H1 (cell line): Measurements from ENCODE around the gene ZNF232. TPM values are rescaled to one million over a fixed set of nuclear protein-coding genes. Genes with fewer than 3 reads are reported as not detected.
A peak's percentile ranks its signal among the peaks of the same experiment; 100 is the strongest.

ENCODE experiments used
- CTCF ChIA-PET: fragments of 300-600 bp; sonication (Branson Sonifier 250); formaldehyde crosslinking; loops from one replicate; lab custom pipeline; 2021; ENCODE audit not compliant: partially characterized antibody; lab: Charles Lee
- POLR2A ChIA-PET: fragments of 300-600 bp; sonication (Branson Sonifier 250); formaldehyde crosslinking; loops from one replicate; lab custom pipeline; 2021; ENCODE audit warnings: inconsistent platforms; ENCODE audit not compliant: partially characterized antibody; lab: Charles Lee
- DNase-seq, 2 experiments: peaks; one replicate each; pipeline versions ENCODE4 v3.0.0 to v3.0.0-alpha.2; 2010 to 2022; ENCODE audit warnings: low spot score in 2 of 2, low read depth in 1 of 2, mixed read lengths in 1 of 2
- FAIRE-seq: peaks from 2 replicates; lab custom pipeline; 2011; peaks lifted over from hg19 to GRCh38; lab: Jason Lieb, UNC
- H2AFZ ChIP-seq: 2 replicates; pipeline ENCODE4 v1.8.1; 2012; ENCODE audit warnings: low read length, inconsistent platforms
- H2AK5ac ChIP-seq: 2 replicates; pipeline ENCODE4 v1.6.1; 2013; ENCODE audit warnings: low read depth, low read length
- H2BK120ac ChIP-seq: replicated peaks from 2 replicates; pipeline ENCODE3; 2013; ENCODE audit warnings: low read depth, low read length, inconsistent platforms
- H2BK12ac ChIP-seq: 2 replicates; pipeline ENCODE4 v1.6.1; 2013; ENCODE audit warnings: low read depth, low read length
- H2BK15ac ChIP-seq: 2 replicates; pipeline ENCODE4 v1.6.1; 2013; ENCODE audit warnings: low read length
- H2BK20ac ChIP-seq: 2 replicates; pipeline ENCODE4 v1.6.1; 2013; ENCODE audit warnings: low read length
- H2BK5ac ChIP-seq: 2 replicates; pipeline ENCODE4 v1.6.1; 2013; ENCODE audit warnings: low read depth, low read length
- H3K14ac ChIP-seq: 2 replicates; pipeline ENCODE4 v1.6.1; 2013; ENCODE audit warnings: inconsistent platforms; ENCODE audit not compliant: insufficient read length
- H3K18ac ChIP-seq: 2 replicates; pipeline ENCODE4 v1.6.1; 2013; ENCODE audit warnings: low read length; ENCODE audit errors: extremely low read depth
- H3K23ac ChIP-seq: 2 replicates; pipeline ENCODE4 v1.6.1; 2013; ENCODE audit warnings: inconsistent platforms; ENCODE audit not compliant: insufficient read length
- H3K23me2 ChIP-seq: 2 replicates; pipeline ENCODE4 v1.6.1; 2013; ENCODE audit warnings: low read depth, low read length
- H3K27ac ChIP-seq: 2 replicates; pipeline ENCODE4 v1.6.1; 2011; ENCODE audit warnings: low read depth, low read length, inconsistent platforms
- H3K27me3 ChIP-seq, 4 experiments: replicated peaks in 1 of 4; 1 replicate in 1 of 4; 2 replicates in 3 of 4; pipeline versions ENCODE4 v1.6.1 to v1.8.1; 2011 to 2013; ENCODE audit warnings: low read length in 3 of 4, mild to moderate bottlenecking in 3 of 4, inconsistent platforms in 2 of 4, mixed read lengths in 2 of 4, moderate library complexity in 1 of 4; ENCODE audit not compliant: control insufficient read depth in 3 of 4, insufficient read depth in 3 of 4; ENCODE audit errors: extremely low read depth in 1 of 4
- H3K36me3 ChIP-seq, 4 experiments: 2 replicates each; pipeline versions ENCODE4 v1.6.1 to v1.8.1; 2011 to 2013; ENCODE audit warnings: mild to moderate bottlenecking in 4 of 4, low read length in 3 of 4, moderate library complexity in 2 of 4, control low read depth in 1 of 4, inconsistent platforms in 1 of 4; ENCODE audit not compliant: insufficient read depth in 4 of 4, control insufficient read depth in 2 of 4
- H3K4ac ChIP-seq: replicated peaks from 2 replicates; pipeline ENCODE3; 2013; ENCODE audit warnings: low read length, low read depth, mixed read lengths, inconsistent platforms; ENCODE audit not compliant: insufficient read length
- H3K4me1 ChIP-seq, 4 experiments: replicated peaks in 1 of 4; 1 replicate in 1 of 4; 2 replicates in 3 of 4; pipeline versions ENCODE4 v1.6.1 to v1.8.1; 2011 to 2013; ENCODE audit warnings: low read length in 3 of 4, inconsistent platforms in 2 of 4, mixed read lengths in 1 of 4; ENCODE audit not compliant: insufficient read depth in 4 of 4, control insufficient read depth in 3 of 4
- H3K4me2 ChIP-seq, 2 experiments: 2 replicates each; pipeline versions ENCODE4 v1.6.1 to v1.8.1; 2011 to 2013; ENCODE audit warnings: low read depth in 2 of 2, low read length in 2 of 2, control low read depth in 1 of 2, inconsistent platforms in 1 of 2, mild to moderate bottlenecking in 1 of 2; ENCODE audit not compliant: insufficient read depth in 1 of 2
- H3K4me3 ChIP-seq, 4 experiments: fragments of 200-600, 300-600 bp in 1 of 4; sonication (generic), shearing (Covaris generic), sonication (Bioruptor Twin) in 1 of 4; 2 replicates each; pipeline versions ENCODE4 v1.5.1 to v1.8.1; 2011 to 2016; ENCODE audit warnings: low read length in 4 of 4, low read depth in 3 of 4, control low read depth in 2 of 4, inconsistent platforms in 2 of 4, mild to moderate bottlenecking in 2 of 4, mixed read lengths in 1 of 4, moderate library complexity in 1 of 4; ENCODE audit not compliant: insufficient read depth in 2 of 4; ENCODE audit errors: extremely low read depth in 1 of 4
- H3K56ac ChIP-seq: replicated peaks from 2 replicates; pipeline ENCODE3; 2013; ENCODE audit warnings: low read depth, mild to moderate bottlenecking, mixed read lengths, low read length, inconsistent platforms; ENCODE audit not compliant: insufficient read length
- H3K79me1 ChIP-seq: 2 replicates; pipeline ENCODE4 v1.6.1; 2013; ENCODE audit warnings: low read depth, low read length, control low read depth
- H3K79me2 ChIP-seq, 2 experiments: 2 replicates each; pipeline versions ENCODE4 v1.6.1 to v1.8.1; 2012 to 2013; ENCODE audit warnings: low read length in 2 of 2, mild to moderate bottlenecking in 2 of 2, inconsistent platforms in 1 of 2; ENCODE audit not compliant: insufficient read depth in 2 of 2, control insufficient read depth in 1 of 2
- H3K9ac ChIP-seq, 4 experiments: replicated peaks in 1 of 4; 1 replicate in 1 of 4; 2 replicates in 3 of 4; pipeline versions ENCODE4 v1.6.1 to v1.8.1; 2011 to 2013; ENCODE audit warnings: low read depth in 3 of 4, low read length in 3 of 4, control low read depth in 2 of 4, mild to moderate bottlenecking in 2 of 4, moderate library complexity in 2 of 4, inconsistent platforms in 1 of 4; ENCODE audit errors: extremely low read depth in 1 of 4
- H3K9me3 ChIP-seq, 2 experiments: 2 replicates each; pipeline versions ENCODE4 v1.6.1 to v1.8.1; 2012 to 2013; ENCODE audit warnings: mild to moderate bottlenecking in 2 of 2, moderate library complexity in 2 of 2, control low read depth in 1 of 2, inconsistent platforms in 1 of 2, low read depth in 1 of 2, low read length in 1 of 2, mixed read lengths in 1 of 2; ENCODE audit not compliant: insufficient read depth in 2 of 2
- H4K20me1 ChIP-seq, 2 experiments: replicated peaks in 1 of 2; 2 replicates each; pipeline versions ENCODE3 to v1.8.1; 2011 to 2013; ENCODE audit warnings: inconsistent platforms in 2 of 2, low read length in 2 of 2, mild to moderate bottlenecking in 1 of 2; ENCODE audit not compliant: insufficient read depth in 2 of 2, control insufficient read depth in 1 of 2
- H4K5ac ChIP-seq: 2 replicates; pipeline ENCODE4 v1.6.1; 2013; ENCODE audit warnings: low read length, low read depth, mixed read lengths, inconsistent platforms; ENCODE audit not compliant: insufficient read length
- H4K8ac ChIP-seq: 2 replicates; pipeline ENCODE4 v1.8.0; 2013; ENCODE audit warnings: mild to moderate bottlenecking, moderate library complexity, low read length, inconsistent platforms; ENCODE audit not compliant: insufficient read depth; ENCODE audit errors: extremely low read depth
- H4K91ac ChIP-seq: replicated peaks from 2 replicates; pipeline ENCODE3; 2013; ENCODE audit warnings: low read length, mixed read lengths, inconsistent platforms; ENCODE audit not compliant: insufficient read length
- BRCA1 ChIP-seq: IDR thresholded peaks from 2 replicates; pipeline ENCODE4 v1.6.1; 2012; ENCODE audit warnings: low read depth, low read length, improper control_type of control experiment
- CBX5 ChIP-seq: fragments of 300-800, 300-1000 bp; sonication (generic); IDR thresholded peaks from 2 replicates; pipeline ENCODE4 v1.7.1; 2016; ENCODE audit warnings: antibody characterized with exemption, low read length, low read depth
- EZH2 ChIP-seq: fragments of 200-600 bp; sonication (generic); IDR thresholded peaks from 2 replicates; pipeline ENCODE4 v1.7.1; 2012; ENCODE audit warnings: low read depth, mild to moderate bottlenecking, moderate library complexity, low read length, inconsistent platforms; ENCODE audit not compliant: severe bottlenecking
- GABPA ChIP-seq: IDR thresholded peaks from 2 replicates; pipeline ENCODE4 v1.6.1; 2011; ENCODE audit warnings: mild to moderate bottlenecking, low read length, moderate library complexity, borderline replicate concordance; ENCODE audit not compliant: insufficient read depth
- RNF2 ChIP-seq: fragments of 200-900, 300-1000 bp; sonication (generic); IDR thresholded peaks from 2 replicates; pipeline ENCODE4 v1.7.1; 2016; ENCODE audit warnings: borderline replicate concordance, low read depth, mild to moderate bottlenecking, antibody characterized with exemption, low read length; ENCODE audit not compliant: poor library complexity, severe bottlenecking; ENCODE audit errors: missing control alignments
- RXRA ChIP-seq: IDR thresholded peaks from 2 replicates; pipeline ENCODE4 v1.6.1; 2011; ENCODE audit warnings: low read depth, mild to moderate bottlenecking, low read length, moderate library complexity; ENCODE audit not compliant: insufficient read depth
- SP1 ChIP-seq: IDR thresholded peaks from 2 replicates; pipeline ENCODE4 v1.6.1; 2011; ENCODE audit warnings: low read depth, low read length
- TAF7 ChIP-seq: optimal IDR thresholded peaks from 2 replicates; pipeline ENCODE3; 2011; ENCODE audit warnings: low read depth, mild to moderate bottlenecking, inconsistent platforms, low read length, moderate library complexity, borderline replicate concordance
- WGBS, 2 experiments: shearing (Covaris generic) in 1 of 2; methylation state at CpG; one replicate each; pipeline versions ENCODE4 v1.1.6 to v1.1.7; 2013 to 2015; ENCODE audit warnings: low lambda C conversion rate in 2 of 2, mixed read lengths in 2 of 2, inconsistent platforms in 1 of 2, low coverage in 1 of 2, missing lambda C conversion rate in 1 of 2; ENCODE audit not compliant: insufficient replicate concordance in 2 of 2, insufficient coverage in 1 of 2, insufficient read length in 1 of 2; ENCODE audit errors: extremely low coverage in 1 of 2, missing lambda C conversion rate in 1 of 2; 5-methylcytosine and 5-hydroxymethylcytosine counted together
- polyA plus RNA-seq, 7 experiments: library from polyadenylated mRNA; depleted of rRNA in 3 of 7; stranded (reverse) in 5 of 7; unstranded in 2 of 7; fragments of >200 nt in 5 of 7; fragments of 200-250 nt in 2 of 7; gene quantifications; 1 replicate in 5 of 7; 2 replicates in 1 of 7; 4 replicates in 1 of 7; pipeline versions ENCODE4 v1.2.1 to v1.2.3, GENCODE V29; 2011 to 2013; ENCODE audit warnings: missing spikeins in 2 of 7, mixed read lengths in 2 of 7
- total RNA-seq: library from RNA; stranded (reverse); fragmentation: NEBNext Ultra II Directional; extraction: Animal tissue kit (Norgen Biotek cat#: 25700); gene quantifications from 2 replicates; pipeline ENCODE4 v1.2.1, GENCODE V29; 2021

ZNF232 gene
- total and polyA plus RNA-seq, 2 of the 8 experiments (the other 6 are each of a cell fraction or from before 2014, with no cell fraction given) = 11.1 to 41.0 TPM

- H3K23me2 ChIP-seq = no peaks in the 10 kb centered on the region
- H3K79me2 ChIP-seq = no peaks in the 10 kb centered on the region
- H3K36me3 ChIP-seq = no peaks in the 10 kb centered on the region
- H2BK15ac ChIP-seq = no peak overlapping the region
- peak overlapping the region; percentile 35 to 40; a peak in 3 of 4 replicates for H3K4me2 ChIP-seq
- ChIA-PET CTCF (interaction anchor here (0.7 to 0.9 kb wide), 2 partner anchors 16 to 25 kb away, joined by 3 read pairs; no protein-coding TSS in a partner anchor), POLR2A (interaction anchor here (0.7 to 3.1 kb wide), 8 partner anchors 10 to 97 kb away, joined by 3 to 12 read pairs (median 3); no protein-coding TSS in a partner anchor)
- H3K56ac ChIP-seq = no peak overlapping the region
- H3K27me3 ChIP-seq = peaks cover 0 to 13% (median 8%) of the 10 kb centered on the region in 4 experiments; a peak in 5 of 7 replicates
- peak overlapping the region; percentile 59 for H2AFZ ChIP-seq
- H3K27ac ChIP-seq = no peak overlapping the region
- no peak overlapping the region for H2AK5ac ChIP-seq
- FAIRE-seq (no peak), DNase-seq (no peak)
- H2BK20ac ChIP-seq = no peak overlapping the region
- H4K91ac ChIP-seq = no peak overlapping the region
- TF ChIP-seq TAF7 (no peak), GABPA (no peak), BRCA1 (no peak), SP1 (no peak), EZH2 (peak; percentile 26), RNF2 (no peak), CBX5 (no peak), RXRA (no peak)
- no peak overlapping the region; the same call in 1 of the 2 replicates for H4K8ac ChIP-seq
- no peak overlapping the region for H4K5ac ChIP-seq
- H3K4me1 ChIP-seq = no peaks in the 10 kb centered on the region; a peak in 1 of 7 replicates
- H3K18ac ChIP-seq = no peak overlapping the region
- WGBS, 2 experiments = 90% methylated on average over 14 of the region's 14 CpGs; no CpG with 5 or more reads in 1 of the 2 experiments
- H3K4me3 ChIP-seq = peak overlapping the region in 1 of 4 experiments; percentile 53; a peak in 2 of 8 replicates
- no peaks in the 10 kb centered on the region; a peak in 1 of 4 replicates for H3K9me3 ChIP-seq
- H3K9ac ChIP-seq = no peak overlapping the region
- H3K4ac ChIP-seq = no peak overlapping the region
- no peak overlapping the region for H3K23ac ChIP-seq
- H4K20me1 ChIP-seq = no peaks in the 10 kb centered on the region
- H3K14ac ChIP-seq = no peak overlapping the region
- no peak overlapping the region for H2BK120ac ChIP-seq
- no peak overlapping the region for H2BK12ac ChIP-seq
- no peaks in the 10 kb centered on the region for H3K79me1 ChIP-seq
- H2BK5ac ChIP-seq = 0 out of 2 replicates have a peak overlapping the region, but pooled peaks have one; percentile 47
Observed at GRCh38 chr17:5077781-5078105, 33.9 kb downstream of the ZNF232 start.
